ENCODE data around the gene SLC39A11.

SLC39A11 gene

GRCh38 chr17:72771734-72772133, 320.8 kb downstream of the SLC39A11 start:
- H3K9ac ChIP-seq = no peak overlapping the region
- H2AFZ ChIP-seq (ENCODE audit: low read depth) = no peak overlapping the region
- H3K27me3 ChIP-seq (ENCODE audit: insufficient read depth, low read depth) = no peaks in the 10 kb centered on the region
- H3K36me3 ChIP-seq (ENCODE audit: insufficient read depth) = no peaks in the 10 kb centered on the region
- no peak for TF ChIP-seq CTCF (conservative IDR thresholded peaks at IDR 0.05; ENCODE audit: low read depth, low read length)
- no peak overlapping the region for H3K4me3 ChIP-seq (IDR thresholded peaks at IDR 0.05; ENCODE audit: insufficient read depth, low read depth, low read length)
- H3K4me2 ChIP-seq = no peak overlapping the region
- no peaks in the 10 kb centered on the region for H4K20me1 ChIP-seq (ENCODE audit: insufficient read depth)
- no peaks in the 10 kb centered on the region for H3K79me2 ChIP-seq (ENCODE audit: insufficient read depth, low read depth)
- no peaks in the 10 kb centered on the region for H3K4me1 ChIP-seq (ENCODE audit: low read depth, poor library complexity, severe bottlenecking)
- H3K27ac ChIP-seq = no peak overlapping the region

GRCh38 chr17:72766761-72767356, 325.6 kb downstream of the SLC39A11 start:
- Histone ChIP-seq H3K36me3 (ENCODE audit: insufficient read depth) (no peaks in the 10 kb centered on the region), H2AFZ (ENCODE audit: low read depth) (no peak overlapping the region), H3K27me3 (ENCODE audit: insufficient read depth, low read depth) (no peaks in the 10 kb centered on the region), H3K27ac (no peak overlapping the region), H3K4me2 (no peak overlapping the region), H4K20me1 (ENCODE audit: insufficient read depth) (no peaks in the 10 kb centered on the region), H3K4me3 (IDR thresholded peaks at IDR 0.05; ENCODE audit: insufficient read depth, low read depth, low read length) (no peak overlapping the region), H3K9ac (no peak overlapping the region), H3K4me1 (ENCODE audit: low read depth, poor library complexity, severe bottlenecking) (peaks cover 19% of the 10 kb centered on the region), H3K79me2 (ENCODE audit: insufficient read depth, low read depth) (no peaks in the 10 kb centered on the region)
- TF ChIP-seq CTCF (conservative IDR thresholded peaks at IDR 0.05; ENCODE audit: low read depth, low read length) = no peak

- no peaks in the 10 kb centered on the region for H3K79me2 ChIP-seq (ENCODE audit: insufficient read depth, low read depth)
- H3K4me1 ChIP-seq (ENCODE audit: low read depth, poor library complexity, severe bottlenecking) = peaks cover 19% of the 10 kb centered on the region
- H2AFZ ChIP-seq (ENCODE audit: low read depth) = no peak overlapping the region
- H3K27me3 ChIP-seq (ENCODE audit: insufficient read depth, low read depth) = no peaks in the 10 kb centered on the region
- H3K4me3 ChIP-seq (IDR thresholded peaks at IDR 0.05; ENCODE audit: insufficient read depth, low read depth, low read length) = no peak overlapping the region
- H3K36me3 ChIP-seq (ENCODE audit: insufficient read depth) = no peaks in the 10 kb centered on the region
- TF ChIP-seq CTCF (conservative IDR thresholded peaks at IDR 0.05; ENCODE audit: low read depth, low read length) = no peak
- peak overlapping the region; percentile 4; the same call in 1 of the 2 replicates for H3K27ac ChIP-seq
- H3K4me2 ChIP-seq = peak overlapping the region; percentile 41; the same call in 1 of the 2 replicates
- H4K20me1 ChIP-seq (ENCODE audit: insufficient read depth) = no peaks in the 10 kb centered on the region
- no peak overlapping the region for H3K9ac ChIP-seq
These were observed 326.9 kb downstream of the SLC39A11 start for GRCh38 chr17:72765368-72766153.

GRCh38 chr17:72764632-72765041, 327.9 kb downstream of the SLC39A11 start:
- no peaks in the 10 kb centered on the region for H3K27me3 ChIP-seq (ENCODE audit: insufficient read depth, low read depth)
- H4K20me1 ChIP-seq (ENCODE audit: insufficient read depth) = no peaks in the 10 kb centered on the region
- H3K4me2 ChIP-seq = peak overlapping the region; percentile 41
- no peaks in the 10 kb centered on the region for H3K79me2 ChIP-seq (ENCODE audit: insufficient read depth, low read depth)
- peak overlapping the region; percentile 15; the same call in 1 of the 2 replicates for H3K27ac ChIP-seq
- no peak overlapping the region for H3K4me3 ChIP-seq (IDR thresholded peaks at IDR 0.05; ENCODE audit: insufficient read depth, low read depth, low read length)
- no peaks in the 10 kb centered on the region for H3K36me3 ChIP-seq (ENCODE audit: insufficient read depth)
- H3K9ac ChIP-seq = no peak overlapping the region
- peaks cover 19% of the 10 kb centered on the region for H3K4me1 ChIP-seq (ENCODE audit: low read depth, poor library complexity, severe bottlenecking)
- no peak for TF ChIP-seq CTCF (conservative IDR thresholded peaks at IDR 0.05; ENCODE audit: low read depth, low read length)
- no peak overlapping the region for H2AFZ ChIP-seq (ENCODE audit: low read depth)
